Measurements from ENCODE around the gene FBH1. TPM values are rescaled to one million over a fixed set of nuclear protein-coding genes. Genes with fewer than 3 reads are reported as not detected.

Gene FBH1
- total and polyA plus RNA-seq, 4 donors = 39.4 to 93.2 (median 63.8) TPM

- no peak overlapping the region for H3K4me3 ChIP-seq
- peaks cover 0 to 2% (median 0%) of the 10 kb centered on the region in 3 donors for H3K27me3 ChIP-seq (ENCODE audit: control insufficient read depth in 3 of 3, insufficient read depth in 3 of 3, low read length in 2 of 3)
- peaks cover 0 to 10% (median 0%) of the 10 kb centered on the region in 4 donors for H3K36me3 ChIP-seq (ENCODE audit: control insufficient read depth in 4 of 4, insufficient read depth in 4 of 4, low read length in 4 of 4)
- no peak for DNase-seq
- H3K27ac ChIP-seq (ENCODE audit: low read depth in 1 of 2, low read length in 1 of 2) = peak overlapping the region; percentile 36 to 73
- 90 to 92% methylated on average over 3 of the region's 3 CpGs for WGBS, 2 donors
- H3K9me3 ChIP-seq (ENCODE audit: control insufficient read depth in 4 of 4, insufficient read depth in 3 of 4, low read length in 3 of 4) = no peaks in the 10 kb centered on the region
- no peak overlapping the region for H3K9ac ChIP-seq (ENCODE audit: insufficient read depth in 1 of 2, low read length in 2 of 2)
- TF ChIP-seq CTCF (IDR thresholded peaks at IDR 0.05; ENCODE audit: control extremely low read depth, extremely low read depth) = no peak
- peaks cover 0 to 15% (median 0%) of the 10 kb centered on the region in 5 donors for H3K4me1 ChIP-seq (ENCODE audit: control insufficient read depth in 5 of 5, insufficient read depth in 5 of 5, low read length in 5 of 5)
- no peak for ATAC-seq (ENCODE audit: insufficient read depth, low FRiP score)
Measured at GRCh38 chr10:5970527-5970926, 80.5 kb downstream of the FBH1 start.

- TF ChIP-seq CTCF (IDR thresholded peaks at IDR 0.05; ENCODE audit: control extremely low read depth, extremely low read depth) = no peak
- DNase-seq = no peak
- Histone ChIP-seq H3K9ac (ENCODE audit: insufficient read depth in 1 of 2, low read length in 2 of 2) (no peak overlapping the region), H3K4me1 (ENCODE audit: control insufficient read depth in 5 of 5, insufficient read depth in 5 of 5, low read length in 5 of 5) (peaks cover 0 to 16% (median 0%) of the 10 kb centered on the region in 5 donors), H3K36me3 (ENCODE audit: control insufficient read depth in 4 of 4, insufficient read depth in 4 of 4, low read length in 4 of 4) (peaks cover 0 to 4% (median 0%) of the 10 kb centered on the region in 4 donors), H3K27ac (ENCODE audit: low read depth in 1 of 2, low read length in 1 of 2) (peak overlapping the region; percentile 26 to 93), H3K4me3 (no peak overlapping the region), H3K9me3 (ENCODE audit: control insufficient read depth in 4 of 4, insufficient read depth in 3 of 4, low read length in 3 of 4) (no peaks in the 10 kb centered on the region), H3K27me3 (ENCODE audit: control insufficient read depth in 3 of 3, insufficient read depth in 3 of 3, low read length in 2 of 3) (peaks cover 0 to 2% (median 0%) of the 10 kb centered on the region in 3 donors)
- WGBS, 2 donors = 45 to 51% methylated on average over 8 of the region's 8 CpGs
- ATAC-seq (ENCODE audit: insufficient read depth, low FRiP score) = peak; percentile 61
Measured at GRCh38 chr10:5971315-5971832, 81.3 kb downstream of the FBH1 start.

- H3K9me3 ChIP-seq (ENCODE audit: control insufficient read depth in 4 of 4, insufficient read depth in 3 of 4, low read length in 3 of 4) = no peaks in the 10 kb centered on the region
- peaks cover 0 to 4% (median 0%) of the 10 kb centered on the region in 4 donors for H3K36me3 ChIP-seq (ENCODE audit: control insufficient read depth in 4 of 4, insufficient read depth in 4 of 4, low read length in 4 of 4)
- no peak for DNase-seq
- no peak overlapping the region for H3K4me3 ChIP-seq
- no peak overlapping the region for H3K9ac ChIP-seq (ENCODE audit: insufficient read depth in 1 of 2, low read length in 2 of 2)
- ATAC-seq (ENCODE audit: insufficient read depth, low FRiP score) = no peak
- 33 to 53% methylated on average over 4 of the region's 4 CpGs for WGBS, 2 donors
- no peak for TF ChIP-seq CTCF (IDR thresholded peaks at IDR 0.05; ENCODE audit: control extremely low read depth, extremely low read depth)
- peak overlapping the region in 1 of 2 donors; percentile 32 for H3K27ac ChIP-seq (ENCODE audit: low read depth in 1 of 2, low read length in 1 of 2)
- H3K4me1 ChIP-seq (ENCODE audit: control insufficient read depth in 5 of 5, insufficient read depth in 5 of 5, low read length in 5 of 5) = peaks cover 0 to 16% (median 0%) of the 10 kb centered on the region in 5 donors
- H3K27me3 ChIP-seq (ENCODE audit: control insufficient read depth in 3 of 3, insufficient read depth in 3 of 3, low read length in 2 of 3) = peaks cover 0 to 5% (median 0%) of the 10 kb centered on the region in 3 donors
Measured at GRCh38 chr10:5971886-5972285, 81.8 kb downstream of the FBH1 start.

- 71 to 94% methylated on average over 4 of the region's 4 CpGs for WGBS, 2 donors
Measured at GRCh38 chr10:5973069-5973468, 83.0 kb downstream of the FBH1 start.

More at GRCh38 chr10:5973069-5973468, 83.0 kb downstream of the FBH1 start:
- no peak for TF ChIP-seq CTCF (IDR thresholded peaks at IDR 0.05; ENCODE audit: control extremely low read depth, extremely low read depth)
- Histone ChIP-seq H3K27me3 (ENCODE audit: control insufficient read depth in 3 of 3, insufficient read depth in 3 of 3, low read length in 2 of 3) (peaks cover 0 to 5% (median 0%) of the 10 kb centered on the region in 3 donors), H3K4me3 (no peak overlapping the region), H3K9ac (ENCODE audit: insufficient read depth in 1 of 2, low read length in 2 of 2) (no peak overlapping the region), H3K9me3 (ENCODE audit: control insufficient read depth in 4 of 4, insufficient read depth in 3 of 4, low read length in 3 of 4) (no peaks in the 10 kb centered on the region), H3K4me1 (ENCODE audit: control insufficient read depth in 5 of 5, insufficient read depth in 5 of 5, low read length in 5 of 5) (peaks cover 0 to 15% (median 1%) of the 10 kb centered on the region in 5 donors), H3K27ac (ENCODE audit: low read depth in 1 of 2, low read length in 1 of 2) (no peak overlapping the region), H3K36me3 (ENCODE audit: control insufficient read depth in 4 of 4, insufficient read depth in 4 of 4, low read length in 4 of 4) (peaks cover 0 to 4% (median 0%) of the 10 kb centered on the region in 4 donors)
- DNase-seq = no peak
- no peak for ATAC-seq (ENCODE audit: insufficient read depth, low FRiP score)

Data from lung (tissue), 12 donors.